IMR-90 (cell line): ENCODE measurements around the gene CYP26B1. TPM values are rescaled to one million over a fixed set of nuclear protein-coding genes. Genes with fewer than 3 reads are reported as not detected.

Experiments used
- ATAC-seq: fragments of 200-7000 bp; cut with Tn5 transposase; 2 replicates; pipeline ENCODE4 v1.9.1; 2020; ENCODE audit warnings: low read depth, mild to moderate bottlenecking, moderate library complexity
- BruUV-seq: library from RNA; stranded (reverse); fragments of 400-500 nt; replicated peaks from 2 replicates; lab custom pipeline; 2021; lab: Mats Ljungman, UMichigan
- CTCF ChIA-PET: fragments of 300-600 bp; formaldehyde crosslinking; extraction: SDS; loops from one replicate; lab custom pipeline; 2021; ENCODE audit warnings: antibody characterized with exemption; lab: Yijun Ruan, JAX
- POLR2A ChIA-PET: fragments of 300-600 bp; sonication (Branson Sonifier 250); formaldehyde crosslinking; loops from one replicate; lab custom pipeline; 2022; ENCODE audit warnings: antibody characterized with exemption; ENCODE audit not compliant: unreplicated experiment; lab: Charles Lee
- DNase-seq: peaks from one replicate; pipeline ENCODE4 v3.0.0; 2013
- H2AFZ ChIP-seq: replicated peaks from 2 replicates; pipeline ENCODE3; 2013; ENCODE audit warnings: low read length, mild to moderate bottlenecking; ENCODE audit not compliant: poor library complexity
- H2AK5ac ChIP-seq: 2 replicates; pipeline ENCODE4 v1.6.1; 2013; ENCODE audit warnings: low read depth, low read length, inconsistent platforms
- H2AK9ac ChIP-seq: replicated peaks from 2 replicates; pipeline ENCODE3; 2013; ENCODE audit warnings: mild to moderate bottlenecking, low read depth, low read length, moderate library complexity; ENCODE audit not compliant: poor library complexity
- H2BK120ac ChIP-seq: 2 replicates; pipeline ENCODE4 v1.6.1; 2013; ENCODE audit warnings: low read depth, low read length, inconsistent platforms
- H2BK15ac ChIP-seq: 3 replicates; pipeline ENCODE4 v1.6.1; 2013; ENCODE audit warnings: low read depth, low read length, inconsistent platforms
- H2BK20ac ChIP-seq: 2 replicates; pipeline ENCODE4 v1.6.1; 2013; ENCODE audit warnings: low read depth, mild to moderate bottlenecking, inconsistent platforms, low read length, moderate library complexity
- H2BK5ac ChIP-seq: 2 replicates; pipeline ENCODE4 v1.6.1; 2013; ENCODE audit warnings: mild to moderate bottlenecking, low read depth, low read length, inconsistent platforms; ENCODE audit not compliant: poor library complexity, severe bottlenecking
- H3K14ac ChIP-seq: replicated peaks from 2 replicates; pipeline ENCODE4 v1.6.1; 2013; ENCODE audit warnings: low read depth, low read length, inconsistent platforms
- H3K18ac ChIP-seq: 2 replicates; pipeline ENCODE4 v1.6.1; 2013; ENCODE audit warnings: low read depth, low read length, control low read depth
- H3K23ac ChIP-seq: 2 replicates; pipeline ENCODE4 v1.6.1; 2013; ENCODE audit warnings: low read depth, low read length, inconsistent platforms
- H3K27ac ChIP-seq: 2 replicates; pipeline ENCODE4 v1.5.1; 2013; ENCODE audit warnings: mild to moderate bottlenecking, control low read depth, low read length; ENCODE audit not compliant: insufficient read depth
- H3K27me3 ChIP-seq: 2 replicates; pipeline ENCODE4 v1.6.1; 2013; ENCODE audit warnings: low read length; ENCODE audit not compliant: control insufficient read depth, insufficient read depth
- H3K36me3 ChIP-seq: 2 replicates; pipeline ENCODE4 v1.6.1; 2013; ENCODE audit warnings: low read length, mixed read lengths; ENCODE audit not compliant: control insufficient read depth, insufficient read depth
- H3K4ac ChIP-seq: 2 replicates; pipeline ENCODE4 v1.6.1; 2013; ENCODE audit warnings: low read depth, low read length, inconsistent platforms
- H3K4me1 ChIP-seq: 2 replicates; pipeline ENCODE4 v1.6.1; 2013; ENCODE audit warnings: low read length, mixed read lengths; ENCODE audit not compliant: control insufficient read depth, insufficient read depth
- H3K4me2 ChIP-seq: 2 replicates; pipeline ENCODE4 v1.6.1; 2013; ENCODE audit warnings: low read depth, mild to moderate bottlenecking, control low read depth, low read length, moderate library complexity
- H3K4me3 ChIP-seq: 2 replicates; pipeline ENCODE4 v1.5.1; 2013; ENCODE audit warnings: low read depth, mild to moderate bottlenecking, control low read depth, low read length, moderate library complexity; ENCODE audit not compliant: insufficient read depth
- H3K56ac ChIP-seq: 2 replicates; pipeline ENCODE4 v1.6.1; 2013; ENCODE audit warnings: low read length, inconsistent platforms; ENCODE audit not compliant: insufficient read depth; ENCODE audit errors: extremely low read depth
- H3K79me1 ChIP-seq, 2 experiments: 2 replicates each; pipeline ENCODE4 v1.6.1; 2013; ENCODE audit warnings: low read length in 2 of 2, inconsistent platforms in 1 of 2, low read depth in 1 of 2
- H3K9ac ChIP-seq: 2 replicates; pipeline ENCODE4 v1.6.1; 2013; ENCODE audit warnings: low read depth, low read length, control low read depth
- H3K9me1 ChIP-seq: 2 replicates; pipeline ENCODE4 v1.6.1; 2013; ENCODE audit warnings: low read length, inconsistent platforms; ENCODE audit not compliant: insufficient read depth
- H3K9me3 ChIP-seq: 2 replicates; pipeline ENCODE4 v1.6.1; 2013; ENCODE audit warnings: low read length; ENCODE audit not compliant: control insufficient read depth, insufficient read depth
- H4K20me1 ChIP-seq: 2 replicates; pipeline ENCODE4 v1.6.1; 2013; ENCODE audit warnings: low read length, inconsistent platforms; ENCODE audit not compliant: insufficient read depth
- H4K5ac ChIP-seq: 2 replicates; pipeline ENCODE4 v1.6.1; 2013; ENCODE audit warnings: mild to moderate bottlenecking, low read depth, low read length, control low read depth
- H4K8ac ChIP-seq, 2 experiments: 2 replicates each; pipeline ENCODE4 v1.6.1; 2013; ENCODE audit warnings: low read depth in 2 of 2, low read length in 2 of 2, control low read depth in 1 of 2, inconsistent platforms in 1 of 2
- H4K91ac ChIP-seq: 2 replicates; pipeline ENCODE4 v1.6.1; 2013; ENCODE audit warnings: low read depth, low read length, inconsistent platforms; ENCODE audit not compliant: insufficient read depth
- BHLHE40 ChIP-seq: fragments of 150-350 bp; IDR thresholded peaks from 2 replicates; pipeline ENCODE4 v1.6.1; 2016; ENCODE audit warnings: mild to moderate bottlenecking, low read depth, low read length
- CEBPB ChIP-seq: IDR thresholded peaks from 2 replicates; pipeline ENCODE4 v1.6.1; 2012; ENCODE audit warnings: low read depth, low read length, improper control_type of control experiment
- CHD1 ChIP-seq: IDR thresholded peaks from 2 replicates; pipeline ENCODE4 v1.6.1; 2012; ENCODE audit warnings: low read depth, low read length, improper control_type of control experiment
- FOS ChIP-seq: fragments of 150-350 bp; IDR thresholded peaks from 2 replicates; pipeline ENCODE4 v1.6.1; 2016; ENCODE audit warnings: low read depth, low read length
- MAFK ChIP-seq: IDR thresholded peaks from 2 replicates; pipeline ENCODE4 v1.6.1; 2012; ENCODE audit warnings: low read depth, low read length, improper control_type of control experiment
- MAZ ChIP-seq: IDR thresholded peaks from 2 replicates; pipeline ENCODE4 v1.6.1; 2012; ENCODE audit warnings: low read depth, mild to moderate bottlenecking, low read length, improper control_type of control experiment, moderate library complexity, borderline replicate concordance
- MXI1 ChIP-seq: IDR thresholded peaks from 2 replicates; pipeline ENCODE4 v1.6.1; 2012; ENCODE audit warnings: low read depth, mild to moderate bottlenecking, low read length, moderate library complexity, borderline replicate concordance
- NFE2L2 ChIP-seq: fragments of 150-350 bp; IDR thresholded peaks from 2 replicates; pipeline ENCODE4 v1.6.1; 2016; ENCODE audit warnings: low read depth, mild to moderate bottlenecking, low read length
- POLR2A ChIP-seq: IDR thresholded peaks from 2 replicates; pipeline ENCODE4 v1.6.1; 2012; ENCODE audit warnings: mild to moderate bottlenecking, low read depth, low read length
- RAD21 ChIP-seq: IDR thresholded peaks from 2 replicates; pipeline ENCODE4 v1.6.1; 2012; ENCODE audit warnings: low read length, improper control_type of control experiment
- RCOR1 ChIP-seq: IDR thresholded peaks from 2 replicates; pipeline ENCODE4 v1.6.1; 2012; ENCODE audit warnings: mild to moderate bottlenecking, low read length, improper control_type of control experiment; ENCODE audit not compliant: insufficient replicate concordance
- RFX5 ChIP-seq: IDR thresholded peaks from 2 replicates; pipeline ENCODE4 v1.8.0; 2012; ENCODE audit warnings: low read depth, mild to moderate bottlenecking, low read length, moderate library complexity
- SMC3 ChIP-seq: fragments of 150-350 bp; IDR thresholded peaks from 2 replicates; pipeline ENCODE4 v1.6.1; 2016; ENCODE audit warnings: low read depth, mild to moderate bottlenecking, antibody characterized with exemption, low read length, moderate library complexity
- WGBS, 2 experiments: methylation state at CpG; one replicate each; pipeline versions ENCODE4 v1.1.5 to v1.1.7; 2013; ENCODE audit warnings: missing lambda C conversion rate in 2 of 2; ENCODE audit not compliant: insufficient read length in 1 of 2; ENCODE audit errors: extremely low coverage in 2 of 2; 5-methylcytosine and 5-hydroxymethylcytosine counted together
- dilution Hi-C: fragments of 300-500 bp; cut with HindIII; formaldehyde crosslinking; loops from one replicate; pipeline ENCODE4 v1.14.3; 2018; ENCODE audit warnings: low sequenced_read_pairs; ENCODE audit not compliant: unreplicated experiment
- in situ Hi-C: fragments of 300-500 bp; cut with MboI; formaldehyde crosslinking; loops from 3 replicates; pipeline ENCODE4 v1.14.3; 2019; ENCODE audit warnings: low sequenced_read_pairs, inconsistent platforms, mixed read lengths
- intact Hi-C: fragments of 100-400 bp; cut with micrococcal nuclease; formaldehyde crosslinking; loops from 2 replicates; pipeline ENCODE4 v1.10.0; 2022
- polyA plus RNA-seq, 3 experiments: library from polyadenylated mRNA; depleted of rRNA; stranded (reverse); fragments of >200 nt; gene quantifications; 2 replicates each; pipeline ENCODE4 v1.2.3, GENCODE V29; 2012; ENCODE audit warnings: low replicate concordance in 1 of 3
- total RNA-seq: library from RNA; depleted of rRNA; stranded (reverse); fragments of >200 nt; gene quantifications from 2 replicates; pipeline ENCODE4 v1.2.3, GENCODE V29; 2012
- TF ChIP-seq, protein P1 (sequence below): fragments of 150-350 bp; IDR thresholded peaks from 2 replicates; pipeline ENCODE4 v1.6.1; 2016; ENCODE audit warnings: low read depth, mild to moderate bottlenecking, low read length, moderate library complexity, borderline replicate concordance
- TF ChIP-seq, protein P2 (sequence below): fragments of 150-350 bp; IDR thresholded peaks from 2 replicates; pipeline ENCODE4 v1.6.1; 2017; ENCODE audit warnings: mild to moderate bottlenecking, antibody characterized with exemption, low read length, low read depth
- TF ChIP-seq, protein P3 (sequence below): conservative IDR thresholded peaks from 2 replicates; pipeline ENCODE4 v1.5.1; 2012; ENCODE audit warnings: mild to moderate bottlenecking, low read depth, low read length, improper control_type of control experiment

CYP26B1 gene
- total and polyA plus RNA-seq, 2 of the 4 experiments (the other 2 are of a cell fraction), result 0.02 TPM; not detected in 1

DNA sequence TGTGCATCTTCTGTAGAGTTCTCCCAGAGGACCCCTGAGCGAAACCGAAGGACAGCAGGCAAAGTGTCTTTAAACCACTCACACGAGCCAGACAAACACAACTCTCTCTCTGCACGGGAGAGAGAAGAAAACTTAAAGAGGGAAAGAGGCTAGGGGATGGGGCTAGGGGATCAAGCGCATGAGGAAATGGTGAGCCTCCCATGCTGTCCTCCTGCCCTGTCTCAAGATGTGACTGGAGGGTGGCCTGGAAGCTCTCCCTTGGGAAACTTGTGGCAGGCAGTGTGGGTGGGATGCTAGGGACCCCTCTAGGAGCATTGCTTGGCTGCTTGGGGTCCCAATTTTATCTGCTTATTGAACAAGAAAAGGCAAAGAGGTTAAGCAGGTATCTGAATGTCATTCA, 44.5 kb downstream of the CYP26B1 start:
- Histone ChIP-seq H3K4me1 (no peaks in the 10 kb centered on the region), H3K14ac (no peak overlapping the region), H2BK15ac (no peak overlapping the region), H3K9me1 (no peaks in the 10 kb centered on the region), H4K5ac (no peak overlapping the region), H2AFZ (no peak overlapping the region), H3K4ac (no peak overlapping the region), H3K4me3 (no peak overlapping the region), H3K9ac (no peak overlapping the region), H2BK5ac (no peak overlapping the region), H2AK5ac (no peak overlapping the region), H3K23ac (no peak overlapping the region), H3K27ac (no peak overlapping the region), H4K20me1 (no peaks in the 10 kb centered on the region), H2BK120ac (no peak overlapping the region), H3K4me2 (no peak overlapping the region), H3K36me3 (no peaks in the 10 kb centered on the region), H3K18ac (no peak overlapping the region), H2BK20ac (no peak overlapping the region), H3K56ac (no peak overlapping the region), H4K91ac (no peak overlapping the region), H3K79me1 (no peaks in the 10 kb centered on the region), H3K9me3 (no peaks in the 10 kb centered on the region), H3K27me3 (peaks cover 11% of the 10 kb centered on the region), H2AK9ac (no peak overlapping the region), H4K8ac (no peak overlapping the region)
- DNase-seq (no peak), ATAC-seq (no peak)
- no peak for TF ChIP-seq MXI1
- no peak for TF ChIP-seq CEBPB
- TF ChIP-seq RAD21, result no peak
- TF ChIP-seq, protein P1, sequence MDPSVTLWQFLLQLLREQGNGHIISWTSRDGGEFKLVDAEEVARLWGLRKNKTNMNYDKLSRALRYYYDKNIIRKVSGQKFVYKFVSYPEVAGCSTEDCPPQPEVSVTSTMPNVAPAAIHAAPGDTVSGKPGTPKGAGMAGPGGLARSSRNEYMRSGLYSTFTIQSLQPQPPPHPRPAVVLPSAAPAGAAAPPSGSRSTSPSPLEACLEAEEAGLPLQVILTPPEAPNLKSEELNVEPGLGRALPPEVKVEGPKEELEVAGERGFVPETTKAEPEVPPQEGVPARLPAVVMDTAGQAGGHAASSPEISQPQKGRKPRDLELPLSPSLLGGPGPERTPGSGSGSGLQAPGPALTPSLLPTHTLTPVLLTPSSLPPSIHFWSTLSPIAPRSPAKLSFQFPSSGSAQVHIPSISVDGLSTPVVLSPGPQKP, result no peak
- TF ChIP-seq, protein P2, sequence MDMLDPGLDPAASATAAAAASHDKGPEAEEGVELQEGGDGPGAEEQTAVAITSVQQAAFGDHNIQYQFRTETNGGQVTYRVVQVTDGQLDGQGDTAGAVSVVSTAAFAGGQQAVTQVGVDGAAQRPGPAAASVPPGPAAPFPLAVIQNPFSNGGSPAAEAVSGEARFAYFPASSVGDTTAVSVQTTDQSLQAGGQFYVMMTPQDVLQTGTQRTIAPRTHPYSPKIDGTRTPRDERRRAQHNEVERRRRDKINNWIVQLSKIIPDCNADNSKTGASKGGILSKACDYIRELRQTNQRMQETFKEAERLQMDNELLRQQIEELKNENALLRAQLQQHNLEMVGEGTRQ, result no peak
- TF ChIP-seq FOS, result no peak
- TF ChIP-seq SMC3, result no peak
- TF ChIP-seq MAZ, result no peak
- TF ChIP-seq POLR2A, result no peak
- no peak for TF ChIP-seq MAFK
- TF ChIP-seq RCOR1, result no peak
- TF ChIP-seq, protein P3, sequence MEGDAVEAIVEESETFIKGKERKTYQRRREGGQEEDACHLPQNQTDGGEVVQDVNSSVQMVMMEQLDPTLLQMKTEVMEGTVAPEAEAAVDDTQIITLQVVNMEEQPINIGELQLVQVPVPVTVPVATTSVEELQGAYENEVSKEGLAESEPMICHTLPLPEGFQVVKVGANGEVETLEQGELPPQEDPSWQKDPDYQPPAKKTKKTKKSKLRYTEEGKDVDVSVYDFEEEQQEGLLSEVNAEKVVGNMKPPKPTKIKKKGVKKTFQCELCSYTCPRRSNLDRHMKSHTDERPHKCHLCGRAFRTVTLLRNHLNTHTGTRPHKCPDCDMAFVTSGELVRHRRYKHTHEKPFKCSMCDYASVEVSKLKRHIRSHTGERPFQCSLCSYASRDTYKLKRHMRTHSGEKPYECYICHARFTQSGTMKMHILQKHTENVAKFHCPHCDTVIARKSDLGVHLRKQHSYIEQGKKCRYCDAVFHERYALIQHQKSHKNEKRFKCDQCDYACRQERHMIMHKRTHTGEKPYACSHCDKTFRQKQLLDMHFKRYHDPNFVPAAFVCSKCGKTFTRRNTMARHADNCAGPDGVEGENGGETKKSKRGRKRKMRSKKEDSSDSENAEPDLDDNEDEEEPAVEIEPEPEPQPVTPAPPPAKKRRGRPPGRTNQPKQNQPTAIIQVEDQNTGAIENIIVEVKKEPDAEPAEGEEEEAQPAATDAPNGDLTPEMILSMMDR, result no peak
- no peak for TF ChIP-seq BHLHE40
- TF ChIP-seq NFE2L2, result no peak
- TF ChIP-seq RFX5, result no peak
- TF ChIP-seq CHD1, result no peak
- WGBS, 2 experiments, result no CpG with 5 or more reads among the region's 5 CpGs
- in situ Hi-C loops, result no loop called here
- ChIA-PET POLR2A (no interaction called here), CTCF (interaction anchor here (1.2 kb wide), 1 partner anchor 13 kb away, joined by 4 read pairs; no protein-coding TSS in a partner anchor)
- intact Hi-C loops, result no loop called here
- BruUV-seq, result no TSS peak
- dilution Hi-C loops, result no loop called here
